Measurements from ENCODE around the gene TIMD4.
A peak's percentile ranks its signal among the peaks of the same experiment; 100 is the strongest.
"Not testable (repeated sequence)": the region's sequence is repeated elsewhere in the genome, so short reads cannot be mapped to it uniquely, and the experiment has no call there.

The TIMD4 gene

DNA sequence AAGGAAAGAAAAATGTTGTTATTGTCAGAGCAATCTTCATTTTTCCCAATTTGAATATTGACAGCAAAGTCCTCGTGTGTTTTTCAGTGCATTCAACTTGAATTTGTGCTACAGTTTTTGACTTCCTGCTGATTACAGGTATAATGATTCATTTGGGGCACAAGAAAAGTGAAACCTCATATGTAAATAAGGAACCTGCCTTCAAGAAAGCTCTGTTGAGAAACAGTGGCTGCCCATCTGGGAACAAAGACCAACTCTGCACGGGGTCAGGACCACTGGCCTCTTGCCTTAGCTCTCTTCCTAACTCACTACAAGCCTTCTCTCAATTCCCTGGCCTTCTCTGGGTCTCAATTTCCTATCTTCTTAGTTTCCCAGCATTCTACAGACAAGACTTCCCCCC, 21.0 kb downstream of the TIMD4 start:
- no peak overlapping the region for H3K27ac ChIP-seq
- TF ChIP-seq CTCF (IDR thresholded peaks at IDR 0.05) (no peak), ZFX (IDR thresholded peaks at IDR 0.05; ENCODE audit: borderline replicate concordance) (no peak)

- H3K27ac ChIP-seq: not testable (repeated sequence)
Measured at GRCh38 chr5:156940462-156940861, 22.6 kb downstream of the TIMD4 start.

GRCh38 chr5:156936972-156937371, 26.1 kb downstream of the TIMD4 start:
- no peak overlapping the region for H3K27ac ChIP-seq
- TF ChIP-seq ZFX (IDR thresholded peaks at IDR 0.05; ENCODE audit: borderline replicate concordance): no peak
- TF ChIP-seq CTCF (IDR thresholded peaks at IDR 0.05): no peak

DNA sequence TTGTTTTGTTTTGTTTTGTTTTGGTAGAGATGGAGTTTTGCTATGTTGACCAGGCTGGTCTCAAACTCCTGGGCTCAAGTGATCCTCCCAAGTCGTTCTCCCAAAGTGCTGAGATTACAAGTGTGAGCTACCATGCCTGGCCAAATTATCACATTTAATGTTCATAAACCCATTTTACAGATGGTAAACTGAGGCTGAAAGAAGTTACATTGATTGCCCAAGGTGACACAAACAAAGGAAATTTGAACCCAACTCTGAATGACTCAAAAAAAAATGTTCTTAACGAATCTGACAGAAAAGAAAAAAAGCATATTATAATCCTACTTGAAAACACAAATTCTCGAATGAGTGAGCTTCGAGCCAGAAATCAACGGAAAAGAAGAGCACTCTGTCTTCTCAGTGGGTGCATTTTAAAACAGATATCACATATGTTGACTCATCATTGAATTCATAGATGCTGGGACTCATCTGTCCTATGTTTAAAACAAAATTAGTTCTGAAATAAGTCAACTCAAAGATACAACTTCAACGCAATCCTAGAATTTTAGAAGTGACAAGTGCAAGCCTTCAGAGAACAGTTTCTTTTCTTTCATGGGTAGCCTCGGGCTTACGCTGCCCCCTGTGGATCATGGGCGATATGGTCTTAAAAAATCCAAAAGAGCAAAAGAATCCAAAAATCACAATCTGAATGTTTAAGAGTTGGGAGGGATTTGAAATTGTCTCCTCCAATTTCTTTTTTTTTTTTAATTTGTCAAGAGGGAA, 28.4 kb downstream of the TIMD4 start:
- TF ChIP-seq ZFX (IDR thresholded peaks at IDR 0.05; ENCODE audit: borderline replicate concordance): no peak
- TF ChIP-seq CTCF (IDR thresholded peaks at IDR 0.05): peak; percentile 76
- H3K27ac ChIP-seq: no peak overlapping the region

- H3K27ac ChIP-seq: no peak overlapping the region
- no peak for TF ChIP-seq ZFX (IDR thresholded peaks at IDR 0.05; ENCODE audit: borderline replicate concordance)
Measured at GRCh38 chr5:156929366-156929948, 33.6 kb downstream of the TIMD4 start.

DNA sequence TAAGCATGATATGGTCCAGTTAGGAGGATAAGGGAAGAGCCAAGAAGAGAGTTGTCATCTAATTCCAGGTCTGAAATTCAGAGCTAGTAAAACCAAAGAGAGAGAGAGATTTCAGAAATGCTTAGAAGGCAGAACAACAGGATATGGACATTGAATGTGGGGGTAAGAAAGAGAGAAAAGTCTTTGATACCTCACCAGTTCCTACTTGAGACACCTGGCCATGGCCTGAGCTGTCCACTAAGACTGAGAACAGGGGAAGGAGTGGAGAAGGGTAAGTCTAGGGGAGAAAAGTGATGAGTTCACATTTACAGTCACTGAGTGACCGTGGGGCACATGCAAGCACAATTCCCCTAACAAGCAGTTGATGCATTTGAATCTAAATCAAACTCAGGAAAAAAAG, 35.5 kb downstream of the TIMD4 start:
- no peak overlapping the region for H3K27ac ChIP-seq
- no peak for TF ChIP-seq CTCF (IDR thresholded peaks at IDR 0.05)

DNA sequence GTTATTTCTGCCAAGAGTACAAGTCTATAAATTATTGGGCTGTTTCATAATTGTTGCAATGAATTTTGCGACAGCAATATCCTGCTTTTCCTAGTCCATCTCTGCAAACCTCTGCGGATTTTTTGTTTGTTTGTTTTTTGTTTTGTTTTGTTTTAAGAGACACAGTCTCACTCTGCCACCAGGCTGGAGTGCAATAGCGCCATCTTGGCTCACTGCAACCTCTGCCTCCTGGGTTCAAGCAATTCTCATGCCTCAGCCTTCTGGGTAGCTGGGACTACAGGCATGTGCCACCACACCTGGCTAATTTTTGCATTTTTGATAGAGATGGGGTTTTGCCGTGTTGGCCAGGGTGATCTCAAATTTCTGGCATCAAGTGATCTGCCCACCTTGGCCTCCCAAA, 37.3 kb downstream of the TIMD4 start:
- TF ChIP-seq CTCF (IDR thresholded peaks at IDR 0.05): peak; percentile 48
- H3K27ac ChIP-seq: not testable (repeated sequence)

DNA sequence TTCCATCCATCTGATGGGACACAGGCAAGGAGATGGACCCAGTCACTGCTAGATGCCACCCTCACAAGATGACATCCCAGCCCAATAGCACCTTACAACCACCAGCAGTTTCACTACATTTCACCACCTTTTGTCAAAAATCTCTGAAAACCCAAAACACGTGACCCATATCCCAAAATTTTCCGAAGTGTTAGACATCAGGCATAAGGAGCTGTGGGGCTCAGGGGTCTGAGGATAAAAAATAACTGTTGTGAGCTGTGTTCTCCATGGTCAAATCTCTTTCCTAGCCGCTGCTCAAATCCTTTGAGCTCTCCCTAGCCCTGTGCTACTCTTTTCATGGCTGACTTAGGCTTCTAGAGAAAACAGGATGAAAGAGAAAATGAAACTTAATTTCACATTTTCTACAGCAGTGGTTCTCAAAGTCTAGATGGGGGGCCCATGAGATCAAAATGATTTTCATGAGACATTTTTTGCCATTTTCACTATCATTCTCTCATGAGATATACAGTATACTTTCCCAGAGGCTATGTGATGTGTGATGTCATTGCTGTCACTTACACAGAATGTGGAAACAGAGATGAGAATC, 40.7 kb downstream of the TIMD4 start:
- H3K27ac ChIP-seq: no peak overlapping the region
- TF ChIP-seq CTCF (IDR thresholded peaks at IDR 0.05): no peak
- no peak for TF ChIP-seq ZFX (IDR thresholded peaks at IDR 0.05; ENCODE audit: borderline replicate concordance)

Data from 22Rv1 (cell line).